Hepatocyte (in vitro differentiated cells): ENCODE data around the gene TUSC1. TPM values are rescaled to one million over a fixed set of nuclear protein-coding genes. Genes with fewer than 3 reads are reported as not detected.

ENCODE experiments used
- DNase-seq: peaks from one replicate; pipeline ENCODE4 v3.0.0-alpha.2; 2016; ENCODE audit warnings: low spot score
- H2AFZ ChIP-seq: fragments of 200-600 bp; sonication (generic); 2 replicates; pipeline ENCODE4 v1.6.0; 2016; ENCODE audit warnings: antibody characterized with exemption, mild to moderate bottlenecking
- H3K27ac ChIP-seq: fragments of 200-600 bp; sonication (generic); 2 replicates; pipeline ENCODE4 v1.5.1; 2016; ENCODE audit warnings: mild to moderate bottlenecking
- H3K27me3 ChIP-seq: fragments of 200-600 bp; sonication (generic); 2 replicates; pipeline ENCODE4 v1.6.1; 2016
- H3K36me3 ChIP-seq: fragments of 200-600 bp; sonication (generic); replicated peaks from 2 replicates; pipeline ENCODE4 v1.5.1; 2016; ENCODE audit warnings: low read depth; ENCODE audit not compliant: insufficient read depth
- H3K4me1 ChIP-seq: fragments of 200-600 bp; sonication (generic); 2 replicates; pipeline ENCODE4 v1.5.1; 2016; ENCODE audit warnings: mild to moderate bottlenecking, moderate library complexity; ENCODE audit not compliant: insufficient read depth
- H3K4me2 ChIP-seq: fragments of 200-600 bp; sonication (generic); 2 replicates; pipeline ENCODE4 v1.6.0; 2016
- H3K4me3 ChIP-seq: fragments of 200-600 bp; sonication (generic); 2 replicates; pipeline ENCODE4 v1.5.1; 2016; ENCODE audit warnings: mild to moderate bottlenecking
- H3K79me2 ChIP-seq: fragments of 200-600 bp; sonication (generic); 2 replicates; pipeline ENCODE4 v1.6.0; 2017; ENCODE audit warnings: mild to moderate bottlenecking
- H3K9me2 ChIP-seq: fragments of 200-600 bp; sonication (generic); replicated peaks from 2 replicates; pipeline ENCODE4 v1.6.0; 2017; ENCODE audit warnings: mild to moderate bottlenecking; ENCODE audit not compliant: insufficient read depth
- H3K9me3 ChIP-seq: fragments of 200-600 bp; sonication (generic); 2 replicates; pipeline ENCODE4 v1.5.1; 2016; ENCODE audit warnings: low read depth, mild to moderate bottlenecking
- H4K20me1 ChIP-seq: fragments of 200-600 bp; sonication (generic); 2 replicates; pipeline ENCODE4 v1.6.0; 2016; ENCODE audit warnings: mild to moderate bottlenecking; ENCODE audit not compliant: insufficient read depth, poor library complexity, severe bottlenecking
- EZH2 ChIP-seq: fragments of 200-600 bp; sonication (generic); IDR thresholded peaks from 2 replicates; pipeline ENCODE4 v1.6.1; 2016; ENCODE audit warnings: antibody characterized with exemption, mild to moderate bottlenecking, borderline replicate concordance
- EZH2phosphoT487 ChIP-seq: fragments of 200-600 bp; sonication (generic); IDR thresholded peaks from one replicate; pipeline ENCODE4 v1.6.1; 2018; ENCODE audit warnings: antibody characterized with exemption, mild to moderate bottlenecking, low read depth, moderate library complexity; ENCODE audit not compliant: unreplicated experiment, severe bottlenecking
- WGBS: methylation state at CpG from one replicate; pipeline ENCODE4 v1.1.6; 2016; ENCODE audit warnings: low lambda C conversion rate; ENCODE audit errors: missing lambda C conversion rate; 5-methylcytosine and 5-hydroxymethylcytosine counted together
- polyA plus RNA-seq: library from polyadenylated mRNA; unstranded; fragments of >200 nt; fragmentation: Nextera tagmentation; extraction: Ambion mirVana; gene quantifications from 2 replicates; pipeline ENCODE4 v1.2.1, GENCODE V29; 2016
- total RNA-seq: library from RNA; depleted of rRNA; stranded (reverse); fragments of >200 nt; gene quantifications from 2 replicates; pipeline ENCODE4 v1.2.3, GENCODE V29; 2014
- TF ChIP-seq, protein P1 (sequence below): fragments of 200-600 bp; sonication (generic); IDR thresholded peaks from 2 replicates; pipeline ENCODE4 v1.5.1; 2016; ENCODE audit warnings: antibody characterized with exemption, mild to moderate bottlenecking; ENCODE audit not compliant: poor library complexity

Gene TUSC1
- 7.5 and 11.2 TPM in 2 replicates for total RNA-seq
- polyA plus RNA-seq = 10.9 and 13.8 TPM in 2 replicates

DNA sequence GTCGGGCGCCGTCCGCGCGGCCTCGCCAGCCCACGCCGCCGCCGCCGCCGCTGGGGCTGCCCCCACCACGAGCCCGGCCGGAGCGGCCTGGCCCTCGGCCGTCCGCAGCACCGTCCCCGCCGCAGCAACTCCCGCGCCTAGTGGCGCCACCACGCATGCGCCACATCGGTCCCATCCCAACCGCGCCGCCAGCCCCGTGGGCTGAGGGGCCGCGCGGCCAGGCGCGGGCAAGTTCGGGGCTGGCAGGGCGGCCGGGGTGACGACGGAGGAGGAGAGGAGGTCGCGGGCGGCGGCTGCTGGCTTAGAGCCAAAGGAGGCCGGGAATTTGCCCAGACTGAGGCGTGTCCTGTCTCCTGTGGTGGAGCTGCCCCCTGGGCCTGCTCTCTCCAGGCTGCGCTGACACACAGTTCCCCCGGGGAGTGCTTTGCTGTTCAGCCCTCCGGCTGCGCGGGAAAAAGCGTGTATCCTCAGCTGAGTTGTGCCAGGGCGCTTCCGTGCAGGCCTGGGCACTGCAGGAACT is at the start of gene TUSC1:
TSS of gene TUSC1 (minus strand) at position 298 of the 520 bp plus-strand sequence. CDS start at position 166, 132 bp downstream.
- Histone ChIP-seq H3K4me2 (peak within 1 kb of the TSS; percentile 75), H3K9me3 (no peaks in the 10 kb centered on the region), H2AFZ (peak within 1 kb of the TSS; percentile 74)

GRCh38 chr9:25726871-25727410 is 48.7 kb upstream of the TUSC1 start:
- no peak overlapping the region for H3K27ac ChIP-seq
- 77% methylated on average over 2 of the region's 2 CpGs for WGBS
- no peaks in the 10 kb centered on the region for H3K79me2 ChIP-seq
- no peaks in the 10 kb centered on the region for H3K4me1 ChIP-seq
- H3K4me3 ChIP-seq = no peak overlapping the region
- H3K36me3 ChIP-seq = no peaks in the 10 kb centered on the region
- TF ChIP-seq EZH2 (no peak), EZH2phosphoT487 (no peak)
- TF ChIP-seq, protein P1, sequence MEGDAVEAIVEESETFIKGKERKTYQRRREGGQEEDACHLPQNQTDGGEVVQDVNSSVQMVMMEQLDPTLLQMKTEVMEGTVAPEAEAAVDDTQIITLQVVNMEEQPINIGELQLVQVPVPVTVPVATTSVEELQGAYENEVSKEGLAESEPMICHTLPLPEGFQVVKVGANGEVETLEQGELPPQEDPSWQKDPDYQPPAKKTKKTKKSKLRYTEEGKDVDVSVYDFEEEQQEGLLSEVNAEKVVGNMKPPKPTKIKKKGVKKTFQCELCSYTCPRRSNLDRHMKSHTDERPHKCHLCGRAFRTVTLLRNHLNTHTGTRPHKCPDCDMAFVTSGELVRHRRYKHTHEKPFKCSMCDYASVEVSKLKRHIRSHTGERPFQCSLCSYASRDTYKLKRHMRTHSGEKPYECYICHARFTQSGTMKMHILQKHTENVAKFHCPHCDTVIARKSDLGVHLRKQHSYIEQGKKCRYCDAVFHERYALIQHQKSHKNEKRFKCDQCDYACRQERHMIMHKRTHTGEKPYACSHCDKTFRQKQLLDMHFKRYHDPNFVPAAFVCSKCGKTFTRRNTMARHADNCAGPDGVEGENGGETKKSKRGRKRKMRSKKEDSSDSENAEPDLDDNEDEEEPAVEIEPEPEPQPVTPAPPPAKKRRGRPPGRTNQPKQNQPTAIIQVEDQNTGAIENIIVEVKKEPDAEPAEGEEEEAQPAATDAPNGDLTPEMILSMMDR = no peak
- DNase-seq = no peak
- H3K4me2 ChIP-seq = no peak overlapping the region
- no peaks in the 10 kb centered on the region for H4K20me1 ChIP-seq
- no peaks in the 10 kb centered on the region for H3K9me2 ChIP-seq
- no peaks in the 10 kb centered on the region for H3K27me3 ChIP-seq
- H3K9me3 ChIP-seq = no peaks in the 10 kb centered on the region
- H2AFZ ChIP-seq = no peak overlapping the region

More for the DNA sequence above, at the start of gene TUSC1:
- Histone ChIP-seq H3K4me1 (no peaks in the 10 kb centered on the region), H3K79me2 (no peaks in the 10 kb centered on the region), H4K20me1 (no peaks in the 10 kb centered on the region), H3K27ac (peak within 1 kb of the TSS; percentile 97), H3K36me3 (no peaks in the 10 kb centered on the region), H3K4me3 (peak within 1 kb of the TSS; percentile 38), H3K27me3 (no peaks in the 10 kb centered on the region), H3K9me2 (no peaks in the 10 kb centered on the region)
- TF ChIP-seq, protein P1 = no peak
- TF ChIP-seq EZH2 (no peak), EZH2phosphoT487 (no peak)
- 36% methylated on average over 55 of the region's 57 CpGs for WGBS
- peak; percentile 74 for DNase-seq

DNA sequence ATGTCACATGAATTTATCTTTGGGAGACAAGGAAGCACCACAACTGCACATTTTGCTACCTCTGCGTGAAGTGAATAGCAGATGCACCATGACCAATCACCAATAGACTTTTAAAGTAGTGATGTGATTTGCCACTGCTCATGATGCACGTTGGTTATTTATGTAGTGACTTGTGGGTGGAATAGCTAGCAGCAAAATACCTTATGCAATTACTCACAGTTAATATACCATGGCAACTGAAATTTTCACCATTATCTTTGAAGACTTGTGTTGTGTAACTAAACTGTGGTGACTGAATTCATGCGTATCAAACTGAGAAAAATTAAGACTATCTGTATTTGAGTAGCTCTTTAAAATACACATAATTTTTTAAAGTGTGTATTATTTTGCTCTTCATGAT is 46.2 kb upstream of the TUSC1 start:
- Histone ChIP-seq H3K27ac (no peak overlapping the region), H2AFZ (no peak overlapping the region), H3K4me3 (no peak overlapping the region), H3K79me2 (no peaks in the 10 kb centered on the region), H3K4me1 (no peaks in the 10 kb centered on the region), H3K36me3 (no peaks in the 10 kb centered on the region), H4K20me1 (no peaks in the 10 kb centered on the region), H3K9me2 (no peaks in the 10 kb centered on the region), H3K4me2 (no peak overlapping the region), H3K9me3 (no peaks in the 10 kb centered on the region), H3K27me3 (no peaks in the 10 kb centered on the region)
- no peak for DNase-seq
- TF ChIP-seq, protein P1 = no peak
- TF ChIP-seq EZH2 = no peak
- no peak for TF ChIP-seq EZH2phosphoT487
- 91% methylated on average over 3 of the region's 3 CpGs for WGBS
